ENCODE data around the gene BARD1.
"Not testable (repeated sequence)": the region's sequence is repeated elsewhere in the genome, so short reads cannot be mapped to it uniquely, and the experiment has no call there.

The BARD1 gene

GRCh38 chr2:214808981-214809750 is at the start of gene BARD1:
Gene BARD1 (minus strand): TSS chr2:214809683. CDS start chr2:214809569, 114 bp downstream.
- peak in 1 of 2 donors; percentile 19 for DNase-seq (ENCODE audit: low read depth in 1 of 2, low spot score in 1 of 2)

GRCh38 chr2:214856137-214856536 is 46.7 kb upstream of the BARD1 start:
- DNase-seq (ENCODE audit: low read depth in 1 of 2, low spot score in 1 of 2): no peak

- DNase-seq (ENCODE audit: low read depth in 1 of 2, low spot score in 1 of 2): no peak
These were observed 44.4 kb upstream of the BARD1 start for GRCh38 chr2:214853906-214854305.

GRCh38 chr2:214843823-214844222 is 34.3 kb upstream of the BARD1 start:
- DNase-seq (ENCODE audit: low read depth in 1 of 2, low spot score in 1 of 2): no peak

- no peak for DNase-seq (ENCODE audit: low read depth in 1 of 2, low spot score in 1 of 2)
These were observed 30.0 kb upstream of the BARD1 start for GRCh38 chr2:214839464-214839863.

GRCh38 chr2:214837466-214837865 is 28.0 kb upstream of the BARD1 start:
- no peak for DNase-seq (ENCODE audit: low read depth in 1 of 2, low spot score in 1 of 2)

- no peak for DNase-seq (ENCODE audit: low read depth in 1 of 2, low spot score in 1 of 2)
These were observed 27.1 kb upstream of the BARD1 start for GRCh38 chr2:214836568-214836967.

GRCh38 chr2:214830794-214831346 is 21.4 kb upstream of the BARD1 start:
- no peak for DNase-seq (ENCODE audit: low read depth in 1 of 2, low spot score in 1 of 2)

GRCh38 chr2:214816008-214816533 is 6.6 kb upstream of the BARD1 start:
- DNase-seq (ENCODE audit: low read depth in 1 of 2, low spot score in 1 of 2): no peak

- DNase-seq (ENCODE audit: low read depth in 1 of 2, low spot score in 1 of 2): no peak
These were observed 1.2 kb upstream of the BARD1 start for GRCh38 chr2:214810671-214811070.

GRCh38 chr2:214809751-214810564 is 475 bp upstream of the BARD1 start:
- peak; percentile 93 to 96 for DNase-seq (ENCODE audit: low read depth in 1 of 2, low spot score in 1 of 2)

GRCh38 chr2:214807653-214808052 is 1.8 kb downstream of the BARD1 start:
- no peak for DNase-seq (ENCODE audit: low read depth in 1 of 2, low spot score in 1 of 2)

GRCh38 chr2:214801768-214802397 is 7.6 kb downstream of the BARD1 start:
- DNase-seq (ENCODE audit: low read depth in 1 of 2, low spot score in 1 of 2): no peak

- no peak for DNase-seq (ENCODE audit: low read depth in 1 of 2, low spot score in 1 of 2)
These were observed 8.4 kb downstream of the BARD1 start for GRCh38 chr2:214801068-214801467.

- no peak for DNase-seq (ENCODE audit: low read depth in 1 of 2, low spot score in 1 of 2)
These were observed 9.3 kb downstream of the BARD1 start for GRCh38 chr2:214800180-214800579.

GRCh38 chr2:214796911-214797310 is 12.6 kb downstream of the BARD1 start:
- DNase-seq (ENCODE audit: low read depth in 1 of 2, low spot score in 1 of 2): no peak

GRCh38 chr2:214783181-214783580 is 26.3 kb downstream of the BARD1 start:
- DNase-seq (ENCODE audit: low read depth in 1 of 2, low spot score in 1 of 2): not testable (repeated sequence)

- no peak for DNase-seq (ENCODE audit: low read depth in 1 of 2, low spot score in 1 of 2)
These were observed 26.8 kb downstream of the BARD1 start for GRCh38 chr2:214782671-214783070.

- DNase-seq (ENCODE audit: low read depth in 1 of 2, low spot score in 1 of 2): no peak
These were observed 28.3 kb downstream of the BARD1 start for GRCh38 chr2:214781226-214781625.

- no peak for DNase-seq (ENCODE audit: low read depth in 1 of 2, low spot score in 1 of 2)
These were observed 33.5 kb downstream of the BARD1 start for GRCh38 chr2:214775971-214776370.

GRCh38 chr2:214774108-214774507 is 35.4 kb downstream of the BARD1 start:
- DNase-seq (ENCODE audit: low read depth in 1 of 2, low spot score in 1 of 2): no peak

All from stimulated activated CD4-positive, alpha-beta T cell treated with anti-CD3 and anti-CD28 coated beads, Interleukin-15, amount 100 ng/mL, for 1 hour (primary cell).